Stimulated activated CD8-positive, alpha-beta memory T cell treated with anti-CD3 and anti-CD28 coated beads, Interleukin-15, amount 100 ng/mL, for 24 hours (primary cell): Measurements from ENCODE around the gene HOXA7.

Source experiments
- DNase-seq: peaks from one replicate; pipeline ENCODE4 v3.0.0-alpha.2; 2020; ENCODE audit warnings: low read depth

HOXA7 gene

GRCh38 chr7:27147199-27148030, 9.1 kb downstream of the HOXA7 start, which contains the start of gene HOXA6:
HOXA6 (minus strand) TSS chr7:27147774; CDS start chr7:27147749, 25 bp downstream.
- no peak for DNase-seq

- no peak for DNase-seq
Measured at GRCh38 chr7:27146491-27147198, 9.8 kb downstream of the HOXA7 start.

- DNase-seq, result no peak
Measured at GRCh38 chr7:27145914-27146412, 10.5 kb downstream of the HOXA7 start.

GRCh38 chr7:27145165-27145913, 11.1 kb downstream of the HOXA7 start:
- no peak for DNase-seq

GRCh38 chr7:27144781-27145164, 11.7 kb downstream of the HOXA7 start:
- no peak for DNase-seq

GRCh38 chr7:27143950-27144780, 12.3 kb downstream of the HOXA7 start:
- DNase-seq, result no peak

- DNase-seq, result no peak
Measured at GRCh38 chr7:27143023-27143949, 13.2 kb downstream of the HOXA7 start, which contains the start of gene HOXA5. HOXA5 (minus strand) TSS chr7:27143681; CDS start chr7:27143607, 74 bp downstream.

- DNase-seq, result no peak
Measured at GRCh38 chr7:27142580-27143022, 13.9 kb downstream of the HOXA7 start.

- DNase-seq, result no peak
Measured at GRCh38 chr7:27141923-27142579, 14.4 kb downstream of the HOXA7 start.

- no peak for DNase-seq
Measured at GRCh38 chr7:27141137-27141922, 15.1 kb downstream of the HOXA7 start.

- no peak for DNase-seq
Measured at GRCh38 chr7:27140126-27140857, 16.2 kb downstream of the HOXA7 start.

GRCh38 chr7:27139334-27140125, 16.9 kb downstream of the HOXA7 start:
- no peak for DNase-seq

GRCh38 chr7:27138985-27139333, 17.5 kb downstream of the HOXA7 start:
- no peak for DNase-seq

- no peak for DNase-seq
Measured at GRCh38 chr7:27138472-27138871, 18.0 kb downstream of the HOXA7 start.

GRCh38 chr7:27137640-27138315, 18.7 kb downstream of the HOXA7 start:
- DNase-seq, result no peak

- DNase-seq, result no peak
Measured at GRCh38 chr7:27134392-27134791, 22.1 kb downstream of the HOXA7 start.
